H9 (cell line): ENCODE data around the gene SHLD2. TPM values are rescaled to one million over a fixed set of nuclear protein-coding genes. Genes with fewer than 3 reads are reported as not detected.
A peak's percentile ranks its signal among the peaks of the same experiment; 100 is the strongest.

Experiments
- DNase-seq: peaks from one replicate; pipeline ENCODE4 v3.0.0-alpha.2; 2017
- H2AFZ ChIP-seq: one replicate; pipeline ENCODE4 v1.6.1; 2013; ENCODE audit warnings: mild to moderate bottlenecking, low read length, control low read depth, moderate library complexity
- H2AK5ac ChIP-seq: 2 replicates; pipeline ENCODE4 v1.6.1; 2013; ENCODE audit warnings: low read length, control low read depth, mixed read lengths; ENCODE audit not compliant: insufficient read length
- H2BK120ac ChIP-seq: one replicate; pipeline ENCODE4 v1.6.1; 2013; ENCODE audit warnings: low read depth, mild to moderate bottlenecking, low read length, control low read depth, inconsistent platforms; ENCODE audit not compliant: poor library complexity, severe bottlenecking
- H2BK12ac ChIP-seq: 2 replicates; pipeline ENCODE4 v1.6.1; 2013; ENCODE audit warnings: low read length, control low read depth, mixed read lengths, low read depth; ENCODE audit not compliant: insufficient read length
- H2BK15ac ChIP-seq: 2 replicates; pipeline ENCODE4 v1.6.1; 2013; ENCODE audit warnings: low read depth, low read length, control low read depth
- H2BK20ac ChIP-seq: one replicate; pipeline ENCODE4 v1.6.1; 2013; ENCODE audit warnings: low read depth, mild to moderate bottlenecking, low read length, control low read depth, inconsistent platforms; ENCODE audit not compliant: poor library complexity, severe bottlenecking
- H2BK5ac ChIP-seq: 2 replicates; pipeline ENCODE4 v1.6.1; 2013; ENCODE audit warnings: low read length, control low read depth, mixed read lengths; ENCODE audit not compliant: insufficient read length
- H3K14ac ChIP-seq: 2 replicates; pipeline ENCODE4 v1.6.1; 2013; ENCODE audit warnings: low read length, control low read depth; ENCODE audit not compliant: insufficient read depth
- H3K18ac ChIP-seq: 2 replicates; pipeline ENCODE4 v1.6.1; 2013; ENCODE audit warnings: low read depth, mild to moderate bottlenecking, mixed read lengths, low read length, control low read depth; ENCODE audit not compliant: insufficient read length
- H3K23ac ChIP-seq: 2 replicates; pipeline ENCODE4 v1.6.1; 2013; ENCODE audit warnings: low read length, control low read depth, mixed read lengths, low read depth; ENCODE audit not compliant: insufficient read length
- H3K23me2 ChIP-seq: 2 replicates; pipeline ENCODE4 v1.6.1; 2013; ENCODE audit warnings: low read depth, mild to moderate bottlenecking, mixed read lengths, low read length, control low read depth; ENCODE audit not compliant: insufficient read length, poor library complexity, severe bottlenecking
- H3K27ac ChIP-seq: 2 replicates; pipeline ENCODE4 v1.5.1; 2013; ENCODE audit warnings: low read length, control low read depth, mixed read lengths, low read depth; ENCODE audit not compliant: insufficient read length
- H3K27me3 ChIP-seq: 2 replicates; pipeline ENCODE4 v1.6.1; 2013; ENCODE audit warnings: low read length, control low read depth, inconsistent platforms; ENCODE audit not compliant: insufficient read depth
- H3K4ac ChIP-seq: 2 replicates; pipeline ENCODE4 v1.6.1; 2013; ENCODE audit warnings: low read depth, mild to moderate bottlenecking, control low read depth, inconsistent platforms, low read length, moderate library complexity
- H3K4me1 ChIP-seq: 2 replicates; pipeline ENCODE4 v1.6.1; 2013; ENCODE audit warnings: low read length, control low read depth, inconsistent platforms; ENCODE audit not compliant: insufficient read depth
- H3K4me2 ChIP-seq: 2 replicates; pipeline ENCODE4 v1.6.1; 2013; ENCODE audit warnings: low read length, control low read depth, mixed read lengths; ENCODE audit not compliant: insufficient read length, insufficient read depth
- H3K56ac ChIP-seq: 2 replicates; pipeline ENCODE4 v1.6.1; 2013; ENCODE audit warnings: low read depth, mild to moderate bottlenecking, mixed read lengths, low read length, control low read depth; ENCODE audit not compliant: insufficient read length
- H3K79me1 ChIP-seq: 2 replicates; pipeline ENCODE4 v1.6.1; 2013; ENCODE audit warnings: low read depth, mild to moderate bottlenecking, moderate library complexity, low read length, control low read depth, inconsistent platforms; ENCODE audit not compliant: insufficient read depth, poor library complexity, severe bottlenecking
- H3K79me2 ChIP-seq: 2 replicates; pipeline ENCODE4 v1.6.1; 2013; ENCODE audit warnings: low read length, control low read depth, inconsistent platforms; ENCODE audit not compliant: insufficient read depth
- H3K9ac ChIP-seq: 2 replicates; pipeline ENCODE4 v1.6.1; 2013; ENCODE audit warnings: low read length, control low read depth, mixed read lengths; ENCODE audit not compliant: insufficient read length; ENCODE audit errors: extremely low read depth
- H3K9me3 ChIP-seq: one replicate; pipeline ENCODE4 v1.6.1; 2013; ENCODE audit warnings: low read depth, low read length, inconsistent platforms; ENCODE audit not compliant: control insufficient read depth
- H3T11ph ChIP-seq: one replicate; pipeline ENCODE4 v1.6.1; 2013; ENCODE audit warnings: mild to moderate bottlenecking, low read length, control low read depth, inconsistent platforms
- H4K20me1 ChIP-seq: one replicate; pipeline ENCODE4 v1.6.1; 2013; ENCODE audit not compliant: control insufficient read depth, insufficient read length, insufficient read depth
- H4K5ac ChIP-seq: 2 replicates; pipeline ENCODE4 v1.6.1; 2013; ENCODE audit warnings: low read depth, mild to moderate bottlenecking, mixed read lengths, low read length, control low read depth; ENCODE audit not compliant: insufficient read length
- H4K8ac ChIP-seq: replicated peaks from 2 replicates; pipeline ENCODE4 v1.6.1; 2013; ENCODE audit warnings: low read length, control low read depth, mixed read lengths, low read depth; ENCODE audit not compliant: insufficient read length
- H4K91ac ChIP-seq: 2 replicates; pipeline ENCODE4 v1.6.1; 2013; ENCODE audit warnings: low read depth, mild to moderate bottlenecking, moderate library complexity, mixed read lengths, low read length, control low read depth; ENCODE audit not compliant: insufficient read length
- H3K27ac Mint-ChIP-seq, 3 experiments: 2 replicates in 2 of 3; 3 replicates in 1 of 3; pipeline ENCODE4 v1.8.0; 2020 to 2021; ENCODE audit warnings: mixed read lengths in 3 of 3, mild to moderate bottlenecking in 1 of 3, moderate library complexity in 1 of 3
- H3K27me3 Mint-ChIP-seq: 2 replicates; pipeline ENCODE4 v1.8.0; 2021; ENCODE audit warnings: low read depth, mild to moderate bottlenecking, moderate library complexity, mixed read lengths
- H3K36me3 Mint-ChIP-seq, 3 experiments: 2 replicates in 2 of 3; 3 replicates in 1 of 3; pipeline ENCODE4 v1.8.0; 2020 to 2021; ENCODE audit warnings: low read depth in 3 of 3, mixed read lengths in 3 of 3; ENCODE audit not compliant: insufficient read depth in 1 of 3
- H3K4me1 Mint-ChIP-seq, 2 experiments: 2 replicates each; pipeline ENCODE4 v1.8.0; 2020; ENCODE audit warnings: mixed read lengths in 2 of 2
- H3K4me3 Mint-ChIP-seq, 2 experiments: 2 replicates in 1 of 2; 3 replicates in 1 of 2; pipeline ENCODE4 v1.8.0; 2020 to 2021; ENCODE audit warnings: mild to moderate bottlenecking in 2 of 2, mixed read lengths in 2 of 2, moderate library complexity in 1 of 2
- H3K9me3 Mint-ChIP-seq, 2 experiments: 2 replicates in 1 of 2; 3 replicates in 1 of 2; pipeline ENCODE4 v1.8.0; 2020; ENCODE audit warnings: mild to moderate bottlenecking in 2 of 2, mixed read lengths in 2 of 2, moderate library complexity in 1 of 2
- WGBS: extraction: QIAGEN DNeasy Blood & Tissue Kit; methylation state at CpG from one replicate; pipeline ENCODE4 v1.1.7; 2013; ENCODE audit warnings: missing lambda C conversion rate, low lambda C conversion rate, mixed read lengths; ENCODE audit not compliant: insufficient read length; ENCODE audit errors: extremely low coverage; 5-methylcytosine and 5-hydroxymethylcytosine counted together
- total RNA-seq: library from RNA; stranded (reverse); gene quantifications from 2 replicates; pipeline ENCODE4 v1.2.1, GENCODE V29; 2021
- TF ChIP-seq, protein P1 (sequence below): fragments of 200-600 bp; sonication (generic); conservative IDR thresholded peaks from 3 replicates; pipeline ENCODE4 v1.8.0; 2021; ENCODE audit warnings: antibody characterized with exemption, mild to moderate bottlenecking

SHLD2 gene
- total RNA-seq, 1 experiment from 2014 or later, result 27.8 TPM

DNA sequence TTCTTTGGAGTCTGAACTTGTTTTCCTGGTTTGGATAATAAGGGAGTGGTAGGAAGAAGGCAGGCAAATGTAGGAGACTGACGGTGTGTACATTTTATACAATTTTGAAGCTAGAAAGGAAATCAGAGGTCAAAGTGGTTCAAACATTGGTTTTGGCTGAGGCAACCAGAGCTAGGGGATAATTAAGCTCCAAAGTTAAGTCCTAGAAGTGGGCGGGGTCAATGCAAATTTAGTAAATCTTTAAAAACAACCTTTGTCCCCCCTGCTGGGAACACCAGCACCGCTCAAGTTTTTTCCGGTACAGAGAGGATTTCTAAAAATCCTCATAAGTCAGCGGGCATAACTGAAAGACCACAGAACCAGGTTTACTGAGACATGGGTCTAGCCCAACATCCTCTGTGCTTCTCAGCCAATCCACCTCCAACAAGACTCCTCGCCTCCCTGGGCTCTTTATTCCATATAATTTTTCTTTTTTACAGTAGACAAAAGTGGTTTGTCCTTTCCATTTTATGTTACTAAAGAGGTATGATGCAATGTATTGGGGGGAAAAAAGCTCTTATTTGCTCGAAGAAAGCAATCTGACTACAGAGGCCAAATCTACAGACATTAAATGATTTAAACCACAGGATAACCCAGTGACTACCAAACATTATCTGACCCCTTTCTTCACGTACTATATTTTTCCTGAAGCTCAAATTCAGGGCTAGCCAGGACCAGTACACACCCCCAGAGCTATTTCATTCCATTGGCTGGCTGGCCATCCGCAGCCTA is 2.0 kb upstream of the SHLD2 start:
- TF ChIP-seq, protein P1, sequence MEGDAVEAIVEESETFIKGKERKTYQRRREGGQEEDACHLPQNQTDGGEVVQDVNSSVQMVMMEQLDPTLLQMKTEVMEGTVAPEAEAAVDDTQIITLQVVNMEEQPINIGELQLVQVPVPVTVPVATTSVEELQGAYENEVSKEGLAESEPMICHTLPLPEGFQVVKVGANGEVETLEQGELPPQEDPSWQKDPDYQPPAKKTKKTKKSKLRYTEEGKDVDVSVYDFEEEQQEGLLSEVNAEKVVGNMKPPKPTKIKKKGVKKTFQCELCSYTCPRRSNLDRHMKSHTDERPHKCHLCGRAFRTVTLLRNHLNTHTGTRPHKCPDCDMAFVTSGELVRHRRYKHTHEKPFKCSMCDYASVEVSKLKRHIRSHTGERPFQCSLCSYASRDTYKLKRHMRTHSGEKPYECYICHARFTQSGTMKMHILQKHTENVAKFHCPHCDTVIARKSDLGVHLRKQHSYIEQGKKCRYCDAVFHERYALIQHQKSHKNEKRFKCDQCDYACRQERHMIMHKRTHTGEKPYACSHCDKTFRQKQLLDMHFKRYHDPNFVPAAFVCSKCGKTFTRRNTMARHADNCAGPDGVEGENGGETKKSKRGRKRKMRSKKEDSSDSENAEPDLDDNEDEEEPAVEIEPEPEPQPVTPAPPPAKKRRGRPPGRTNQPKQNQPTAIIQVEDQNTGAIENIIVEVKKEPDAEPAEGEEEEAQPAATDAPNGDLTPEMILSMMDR, result no peak
- peak overlapping the region; percentile 91 to 96 for H3K4me3 Mint-ChIP-seq
- no peaks in the 10 kb centered on the region for H3K4me1 ChIP-seq
- no peaks in the 10 kb centered on the region for H3K27me3 Mint-ChIP-seq
- no peak overlapping the region for H3K18ac ChIP-seq
- H3K9me3 Mint-ChIP-seq, result peaks cover 0 to 3% of the 10 kb centered on the region in 2 experiments; a peak in 1 of 5 replicates
- no peak overlapping the region for H3K14ac ChIP-seq
- H3K23me2 ChIP-seq, result peaks cover 6% of the 10 kb centered on the region
- H3K4me2 ChIP-seq, result peak overlapping the region; percentile 89
- no peak overlapping the region for H3K4ac ChIP-seq
- no peaks in the 10 kb centered on the region for H3K9me3 ChIP-seq
- H2BK12ac ChIP-seq, result no peak overlapping the region
- DNase-seq, result peak; percentile 40
- H4K20me1 ChIP-seq, result no peaks in the 10 kb centered on the region
- peak overlapping the region; percentile 87 for H3K9ac ChIP-seq
- no peak overlapping the region for H2BK20ac ChIP-seq
- no peak overlapping the region for H3K23ac ChIP-seq
- H4K5ac ChIP-seq, result no peak overlapping the region
- H4K8ac ChIP-seq, result no peak overlapping the region
- no peak overlapping the region for H2BK15ac ChIP-seq
- peak overlapping the region; percentile 74 to 90 (median 80); a peak in 6 of 7 replicates for H3K27ac Mint-ChIP-seq
- no peak overlapping the region for H3T11ph ChIP-seq
- H3K4me1 Mint-ChIP-seq, result peaks cover 35 to 36% of the 10 kb centered on the region in 2 experiments
- H3K79me2 ChIP-seq, result peaks cover 10% of the 10 kb centered on the region; the same call in 1 of the 2 replicates
- H3K36me3 Mint-ChIP-seq, result peaks cover 5 to 23% (median 13%) of the 10 kb centered on the region in 3 experiments; a peak in 6 of 7 replicates
- H4K91ac ChIP-seq, result no peak overlapping the region
- H3K27ac ChIP-seq, result peak overlapping the region; percentile 19
- no CpG with 5 or more reads among the region's 9 CpGs for WGBS
- H2AFZ ChIP-seq, result no peak overlapping the region
- no peak overlapping the region for H2AK5ac ChIP-seq
- H3K79me1 ChIP-seq, result no peaks in the 10 kb centered on the region
- H2BK120ac ChIP-seq, result no peak overlapping the region
- H3K27me3 ChIP-seq, result no peaks in the 10 kb centered on the region
- H2BK5ac ChIP-seq, result no peak overlapping the region
- no peak overlapping the region for H3K56ac ChIP-seq
